HG02870 (cell line): ENCODE results near the gene KLHL20.
"Not testable (repeated sequence)": the region's sequence is repeated elsewhere in the genome, so short reads cannot be mapped to it uniquely, and the experiment has no call there.

Source experiments
- ATAC-seq: cut with Tn5 transposase; IDR thresholded peaks from one replicate; pipeline ENCODE4 v1.9.1; 2021; ENCODE audit warnings: mild to moderate bottlenecking, moderate library complexity; ENCODE audit not compliant: unreplicated experiment

Gene KLHL20

DNA sequence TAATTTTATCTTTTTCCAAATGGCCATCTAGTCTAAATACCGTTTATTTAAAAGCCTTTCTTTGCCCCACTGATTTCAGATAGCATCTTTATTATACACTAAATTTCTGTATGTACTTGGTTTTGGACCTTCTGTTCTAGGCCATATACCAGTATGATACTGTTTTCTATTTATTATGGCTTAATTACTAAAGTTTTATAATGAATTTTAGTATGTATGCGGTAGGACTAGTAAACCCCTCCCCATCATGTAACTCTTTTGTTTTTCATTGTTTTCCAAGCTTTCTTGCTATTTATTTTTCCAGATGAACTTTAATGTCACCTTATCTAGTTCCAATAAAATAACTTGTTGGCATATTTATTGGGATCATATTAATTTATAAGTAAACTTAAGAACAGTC lies 29.9 kb downstream of the KLHL20 start:
- no peak for ATAC-seq

GRCh38 chr1:173749137-173749536 lies 34.4 kb downstream of the KLHL20 start:
- no peak for ATAC-seq

DNA sequence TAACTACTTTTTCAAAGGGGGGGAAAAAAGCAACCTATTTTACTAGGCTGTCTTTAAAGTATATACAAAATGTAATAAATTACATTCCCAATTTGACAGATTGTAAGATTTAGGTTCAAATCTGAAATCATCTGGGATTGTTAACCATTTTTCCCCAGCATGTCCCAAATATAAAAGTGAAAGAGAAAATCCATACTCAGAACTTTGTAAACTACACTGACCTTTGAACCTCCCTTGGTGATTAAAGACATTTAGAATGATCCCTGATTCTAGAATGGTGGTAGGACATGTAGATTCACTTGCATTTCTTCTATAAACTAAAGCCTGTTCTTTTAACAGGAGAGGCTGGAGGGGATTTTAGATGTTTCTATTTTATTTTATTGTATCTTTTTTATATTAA lies 39.0 kb downstream of the KLHL20 start:
- ATAC-seq = no peak

GRCh38 chr1:173757666-173758065 lies 42.9 kb downstream of the KLHL20 start:
- no peak for ATAC-seq

DNA sequence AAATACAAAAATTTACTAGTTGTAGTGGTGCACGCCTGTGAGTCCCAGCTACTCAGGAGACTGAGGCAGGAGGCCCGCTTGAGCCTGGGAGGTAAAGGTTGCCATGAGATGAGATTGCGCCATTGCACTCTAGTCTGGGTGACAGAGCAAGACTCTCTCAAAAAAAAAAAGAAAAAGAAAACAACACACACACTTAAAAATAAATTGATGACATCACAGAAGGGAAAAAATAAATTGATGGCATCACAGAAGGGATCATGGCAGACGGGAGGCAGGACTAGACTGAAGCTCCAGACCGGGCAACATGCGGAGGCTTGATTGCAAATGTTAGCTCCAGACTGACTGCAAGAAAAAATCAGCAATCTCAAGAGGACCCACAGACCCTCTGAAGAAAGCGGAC lies 43.3 kb downstream of the KLHL20 start:
- ATAC-seq = no peak

DNA sequence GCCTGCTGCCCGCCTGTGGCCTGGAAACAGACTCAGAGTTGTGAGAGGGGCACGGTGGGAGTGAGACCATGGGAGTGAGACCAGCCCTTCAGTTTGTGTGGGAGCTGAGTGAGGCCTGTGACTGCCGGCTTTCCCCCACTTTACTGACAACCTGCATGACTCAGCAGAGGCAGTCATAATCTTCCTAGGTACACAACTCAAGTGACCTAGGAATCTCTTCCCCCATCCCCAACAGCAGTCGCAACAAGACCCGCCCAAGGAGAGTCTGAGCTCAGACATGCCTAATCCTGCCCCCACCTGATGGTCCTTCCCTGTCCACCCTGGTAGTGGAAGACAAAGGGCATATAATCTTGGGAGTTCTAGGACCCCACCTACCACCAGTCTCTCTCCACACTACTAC lies 44.2 kb downstream of the KLHL20 start:
- no peak for ATAC-seq

GRCh38 chr1:173764331-173764730 lies 49.5 kb downstream of the KLHL20 start:
- not testable (repeated sequence) for ATAC-seq

GRCh38 chr1:173768206-173768605 lies 53.4 kb downstream of the KLHL20 start:
- peak; percentile 20 for ATAC-seq

DNA sequence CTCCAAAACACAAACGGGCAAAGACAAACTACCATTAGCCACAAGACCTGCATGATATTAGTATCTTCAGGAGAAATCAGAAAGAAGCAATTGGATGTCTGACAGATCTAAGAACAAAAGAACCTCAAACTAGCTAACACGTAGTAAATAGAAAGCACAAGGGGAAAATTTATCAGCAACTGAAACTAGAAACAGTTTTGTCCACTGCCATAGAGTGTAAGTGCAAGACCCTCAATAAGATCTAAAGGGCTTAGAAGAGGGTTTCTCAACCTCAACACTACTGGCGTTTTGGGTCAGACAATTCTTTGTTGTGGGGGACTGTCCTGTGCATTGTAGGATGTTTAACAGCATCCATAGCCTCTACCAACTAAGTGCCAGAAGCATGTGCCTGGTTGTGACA lies 54.0 kb downstream of the KLHL20 start:
- ATAC-seq = peak; percentile 61

- not testable (repeated sequence) for ATAC-seq
Observed at GRCh38 chr1:173770330-173770729, 55.5 kb downstream of the KLHL20 start.

DNA sequence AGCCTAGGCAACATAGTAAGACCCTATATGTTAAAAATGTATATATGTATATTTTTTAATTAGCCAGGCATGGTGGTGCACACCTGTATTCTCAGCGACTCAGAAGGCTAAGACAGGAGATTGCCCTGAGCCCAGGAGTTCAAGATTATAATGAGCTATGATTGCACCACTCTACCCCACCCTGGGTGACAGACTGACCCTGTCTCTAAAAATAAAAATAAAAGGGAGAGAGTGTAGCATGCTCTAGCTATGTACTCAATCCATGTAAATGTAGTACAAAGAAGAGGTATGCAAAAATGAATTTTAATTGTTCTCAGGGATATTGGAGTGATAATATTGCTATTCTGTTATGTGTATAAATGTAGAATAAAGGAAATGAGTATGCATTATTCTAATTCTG lies 56.8 kb downstream of the KLHL20 start:
- ATAC-seq = no peak

DNA sequence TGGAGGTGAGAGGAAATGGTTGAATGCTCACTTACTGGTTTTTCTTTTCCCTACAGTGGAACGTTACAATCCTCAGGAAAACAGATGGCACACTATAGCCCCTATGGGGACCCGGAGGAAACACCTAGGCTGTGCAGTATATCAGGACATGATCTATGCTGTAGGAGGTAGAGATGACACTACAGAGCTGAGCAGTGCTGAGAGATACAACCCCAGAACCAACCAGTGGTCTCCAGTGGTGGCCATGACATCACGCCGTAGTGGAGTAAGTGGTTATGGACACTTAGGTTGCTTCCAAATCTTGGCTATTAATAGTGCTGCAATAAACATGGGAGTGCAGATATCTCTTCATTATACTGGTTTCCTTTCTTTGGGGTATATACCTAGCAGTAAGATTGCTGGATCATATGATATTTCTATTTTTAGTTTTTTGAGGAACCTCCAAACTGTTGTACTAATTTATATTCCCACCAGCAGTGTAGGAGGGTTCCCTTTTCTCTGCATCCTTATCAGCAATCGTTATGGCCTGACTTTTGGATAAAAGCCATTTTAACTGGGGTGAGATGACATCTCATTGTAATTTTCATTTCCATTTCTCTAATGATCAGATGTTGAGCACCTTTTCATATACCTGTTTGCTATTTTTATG lies 60.9 kb downstream of the KLHL20 start:
- ATAC-seq = no peak

GRCh38 chr1:173779936-173780335 lies 65.2 kb downstream of the KLHL20 start:
- ATAC-seq = no peak

- ATAC-seq = no peak
Observed at GRCh38 chr1:173784997-173785396, 70.2 kb downstream of the KLHL20 start.

- no peak for ATAC-seq
Observed at GRCh38 chr1:173789841-173790240, 75.1 kb downstream of the KLHL20 start.

DNA sequence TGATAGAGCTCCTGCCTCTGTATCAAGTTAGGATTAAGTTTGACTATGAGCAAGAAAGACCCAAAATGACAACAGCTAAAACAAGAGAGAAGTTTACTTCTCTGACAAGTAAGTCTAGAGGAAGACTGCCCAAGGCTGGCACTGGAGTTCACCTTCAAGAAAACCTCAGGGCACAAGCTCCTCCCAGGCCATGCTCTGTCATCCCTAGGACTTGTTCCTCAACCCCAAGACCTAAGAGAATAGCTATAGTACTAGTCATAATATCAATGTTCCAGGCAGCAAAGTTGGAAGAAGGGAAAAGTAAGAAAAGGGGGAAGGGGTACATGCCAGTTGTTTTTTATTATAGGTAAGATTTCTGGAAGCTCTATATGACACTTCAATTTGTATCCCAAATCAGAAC lies 83.3 kb downstream of the KLHL20 start:
- ATAC-seq = no peak

- ATAC-seq = not testable (repeated sequence)
Observed at GRCh38 chr1:173799995-173800394, 85.2 kb downstream of the KLHL20 start.

DNA sequence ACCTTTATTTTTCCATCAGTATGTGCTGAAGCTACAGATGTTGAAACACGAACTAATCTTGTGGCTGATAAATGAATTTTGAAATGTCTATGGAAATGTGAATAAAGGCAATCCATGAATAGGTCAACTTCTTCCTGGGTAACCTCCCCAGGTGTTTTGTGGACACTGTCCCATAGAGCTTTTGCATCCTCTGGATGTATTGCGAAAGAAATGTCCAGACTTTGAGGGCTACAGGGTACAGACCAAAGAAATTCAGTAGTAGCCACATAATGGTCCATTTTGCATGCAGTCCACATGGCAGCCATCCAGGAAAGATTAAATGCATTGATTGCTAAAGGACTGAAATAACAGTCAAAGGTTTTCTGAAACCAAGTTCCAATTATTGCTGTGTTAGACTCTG lies 88.2 kb downstream of the KLHL20 start:
- no peak for ATAC-seq

DNA sequence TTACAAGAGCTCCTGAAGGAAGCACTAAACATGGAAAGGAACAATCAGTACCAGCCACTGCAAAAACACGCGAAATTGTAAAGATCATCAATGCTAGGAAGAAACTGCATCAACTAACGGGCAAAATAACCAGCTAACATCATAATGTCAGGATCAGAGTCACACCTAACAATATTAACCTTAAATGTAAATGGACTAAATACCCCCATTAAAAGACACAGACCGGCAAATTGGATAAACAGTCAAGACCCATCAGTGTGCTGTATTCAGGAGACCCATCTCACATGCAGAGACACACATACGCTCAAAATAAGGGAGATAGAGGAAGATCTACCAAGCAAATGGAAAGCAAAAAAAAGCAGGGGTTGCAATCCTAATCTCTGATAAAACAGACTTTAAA lies 98.9 kb downstream of the KLHL20 start:
- ATAC-seq = not testable (repeated sequence)

DNA sequence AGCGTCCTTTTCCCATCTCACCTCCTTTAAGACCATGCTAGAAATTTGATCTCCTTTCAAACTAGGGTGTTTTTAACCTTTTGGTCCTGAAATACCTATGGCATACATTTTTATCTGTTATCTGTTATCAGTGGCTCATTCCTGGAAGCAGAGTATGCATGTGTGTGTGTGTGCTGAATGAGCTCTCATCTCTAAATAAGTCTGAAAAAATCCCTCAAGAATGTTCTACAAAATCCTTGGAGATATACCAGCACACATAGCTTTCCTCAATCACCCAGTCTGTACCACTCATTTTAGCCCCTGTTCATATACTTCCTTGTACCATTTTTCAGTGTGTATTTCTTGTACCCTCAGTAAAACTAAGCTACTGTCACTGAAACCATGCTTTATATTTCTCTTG lies 103.7 kb downstream of the KLHL20 start:
- no peak for ATAC-seq

- ATAC-seq = no peak
Observed at GRCh38 chr1:173821680-173822079, 106.9 kb downstream of the KLHL20 start.

DNA sequence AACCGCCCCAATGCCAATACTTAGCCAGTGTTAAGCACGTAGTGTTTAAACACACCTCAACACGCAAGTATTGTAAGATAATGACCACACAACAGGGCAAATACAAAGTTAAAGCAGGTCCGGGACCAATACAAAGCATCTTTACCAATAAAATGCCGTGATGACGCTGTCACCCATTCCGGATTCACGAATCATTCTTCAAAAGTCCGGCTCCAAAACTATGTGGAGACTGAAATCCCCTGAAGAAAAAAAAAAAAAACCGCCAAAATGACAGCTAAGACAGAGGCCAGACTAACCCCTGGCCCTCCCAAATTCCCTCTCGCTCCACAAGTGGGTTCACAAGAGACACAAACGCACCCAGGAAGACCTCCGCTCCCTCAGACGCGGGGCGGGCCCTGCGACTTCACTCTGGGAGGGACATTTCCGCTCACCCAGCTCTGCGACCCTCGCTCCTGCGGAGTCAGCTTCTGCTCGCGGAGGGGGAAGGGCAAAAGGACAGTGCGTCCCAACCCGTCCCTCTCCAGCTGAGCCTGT lies 109.1 kb downstream of the KLHL20 start:
- peak; percentile 29 for ATAC-seq
